GM21423 (cell line): ENCODE data around the gene RAD51B.
A peak's percentile ranks its signal among the peaks of the same experiment; 100 is the strongest.

Experiments used
- ATAC-seq: cut with Tn5 transposase; IDR thresholded peaks from one replicate; pipeline ENCODE4 v1.9.1; 2021; ENCODE audit warnings: mild to moderate bottlenecking, moderate library complexity; ENCODE audit not compliant: unreplicated experiment

The RAD51B gene

DNA sequence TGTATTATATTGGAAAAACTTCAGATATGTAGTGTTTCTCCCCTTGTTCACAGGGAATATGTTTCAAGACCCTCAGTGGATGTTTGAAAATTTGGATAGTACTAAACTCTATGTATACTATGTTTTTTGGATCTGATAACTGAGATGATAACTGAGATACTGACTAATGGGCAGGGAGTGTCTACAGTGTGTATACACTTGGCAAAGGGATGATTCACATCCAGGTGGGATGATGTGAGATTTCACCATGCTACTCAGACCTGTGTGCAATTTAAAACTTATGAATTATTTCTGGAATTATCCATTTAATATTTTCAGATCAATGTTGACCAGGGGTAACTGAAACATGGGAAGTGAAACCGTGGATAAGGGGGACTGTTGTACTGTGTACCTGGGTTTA lies 13.8 kb downstream of the RAD51B start:
- ATAC-seq = no peak

GRCh38 chr14:67835596-67835995 lies 16.0 kb downstream of the RAD51B start:
- no peak for ATAC-seq

DNA sequence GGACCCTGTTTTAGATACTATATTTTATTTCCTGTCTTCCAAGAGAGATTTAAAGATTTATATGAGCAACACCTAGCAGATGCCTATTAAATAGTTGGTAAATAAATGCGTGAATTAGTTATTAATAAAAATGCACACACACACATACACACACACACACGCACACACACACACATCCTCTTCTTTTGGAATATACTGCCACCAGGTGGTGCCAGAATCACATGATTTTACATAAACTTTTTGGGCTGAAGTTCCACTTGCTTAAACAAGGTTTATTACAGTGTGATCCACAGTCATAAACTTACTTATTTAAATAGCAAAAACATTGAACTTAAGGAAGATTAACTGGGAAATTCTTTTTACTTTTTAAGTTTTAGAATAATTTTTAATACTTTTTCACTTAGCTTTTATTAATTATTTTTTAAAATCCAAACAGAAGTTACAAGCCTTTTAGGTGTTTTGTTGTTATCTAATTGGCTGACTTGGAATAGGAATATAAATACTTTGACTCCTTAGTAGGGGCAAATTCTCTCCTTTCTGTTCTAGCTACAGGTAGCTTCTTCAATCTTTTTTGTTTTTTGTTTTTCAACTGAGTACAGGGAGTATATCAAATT lies 17.5 kb downstream of the RAD51B start:
- ATAC-seq = no peak

DNA sequence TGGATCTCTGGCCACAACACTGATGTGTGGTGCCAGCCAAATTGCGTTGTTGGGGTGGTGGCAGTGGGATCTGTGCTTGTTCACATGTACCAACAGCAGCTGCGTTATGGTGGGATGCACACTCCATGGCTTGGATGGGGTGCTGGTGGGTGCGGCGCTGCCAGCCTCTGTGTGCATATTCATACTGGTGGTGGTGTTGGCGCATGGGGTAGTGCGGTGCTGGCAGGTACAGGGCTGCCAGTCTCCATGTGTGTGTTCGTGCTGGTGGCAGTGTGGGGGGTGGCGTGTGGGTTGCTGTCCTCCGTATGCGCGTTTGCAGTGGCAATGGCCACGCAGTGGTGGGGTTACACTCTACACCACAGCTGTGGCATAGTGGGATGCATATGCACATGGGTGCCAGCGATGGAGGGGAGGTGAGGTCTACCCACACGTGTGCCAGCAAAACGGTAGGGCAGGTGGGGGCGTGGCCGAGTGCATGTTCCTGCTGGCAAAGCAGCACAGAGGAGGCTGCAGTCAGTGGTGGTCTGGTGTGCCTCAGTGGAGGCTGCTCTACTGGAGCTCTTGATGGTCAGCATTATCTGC lies 26.5 kb downstream of the RAD51B start:
- no peak for ATAC-seq

DNA sequence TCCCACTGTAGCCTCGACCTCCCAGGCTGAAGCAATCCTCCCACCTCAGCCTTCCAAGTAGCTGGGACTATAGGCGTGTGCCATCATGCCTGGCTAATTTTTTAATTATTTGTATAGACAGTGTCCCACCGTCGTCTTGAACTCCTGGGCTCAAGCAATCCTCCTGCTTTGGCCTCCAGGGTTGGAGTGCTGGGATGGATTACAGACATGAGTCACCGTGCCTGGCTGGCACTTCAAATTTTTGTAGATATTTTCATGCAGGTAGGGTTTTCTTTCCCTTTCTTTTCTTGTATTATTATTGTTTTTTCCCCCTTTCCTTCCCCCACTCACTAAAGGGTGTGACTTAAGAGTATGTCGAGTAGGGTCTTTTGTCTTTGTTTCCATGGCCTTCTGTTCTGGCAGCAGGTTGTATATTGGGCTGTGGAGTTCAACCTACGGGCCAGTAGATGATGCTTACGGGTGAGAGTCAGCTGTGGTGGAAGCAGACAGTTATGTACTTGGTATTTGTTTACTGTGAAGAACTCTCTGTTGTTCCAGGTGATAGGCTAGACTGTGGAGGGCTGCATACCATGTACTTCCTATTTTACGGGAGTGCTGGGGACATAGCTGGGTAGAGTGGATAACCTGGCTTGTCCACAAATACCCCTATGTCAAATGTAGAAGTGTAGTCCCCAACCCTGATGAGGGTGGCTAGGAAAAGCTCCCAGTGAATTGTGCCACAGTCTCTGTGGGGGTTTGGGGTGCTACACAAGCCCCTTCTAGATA lies 30.7 kb downstream of the RAD51B start:
- no peak for ATAC-seq

DNA sequence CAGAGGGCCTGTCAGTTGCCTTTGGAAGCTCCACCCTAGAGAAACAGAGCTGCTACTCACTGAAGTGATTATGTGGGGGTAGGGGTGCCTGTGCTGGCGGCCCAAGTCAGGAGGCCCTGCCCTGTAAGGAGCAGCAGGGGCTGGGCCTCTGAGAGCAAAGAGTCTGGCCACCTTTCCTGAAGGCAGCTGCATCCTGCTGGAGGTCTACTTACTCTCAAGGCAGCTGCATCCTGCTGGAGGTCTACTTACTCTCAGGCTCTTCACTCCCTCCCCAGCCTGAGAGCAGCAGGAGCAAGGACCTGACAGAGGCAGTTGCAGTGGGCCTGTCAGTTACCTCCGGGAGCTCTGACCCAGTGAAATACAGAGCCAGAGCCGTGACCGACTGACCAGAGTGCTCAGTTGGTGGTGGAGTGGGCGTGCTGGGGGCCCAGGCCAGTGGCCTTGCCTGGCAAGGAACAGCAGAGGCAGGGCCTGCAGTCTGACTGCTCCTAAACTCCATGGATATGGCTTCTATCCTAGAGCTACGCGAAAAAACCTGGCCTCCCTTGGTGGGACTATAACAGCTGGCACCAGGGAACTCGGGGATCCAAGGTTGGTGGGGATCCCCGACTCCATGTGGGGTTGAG lies 32.3 kb downstream of the RAD51B start:
- no peak for ATAC-seq

DNA sequence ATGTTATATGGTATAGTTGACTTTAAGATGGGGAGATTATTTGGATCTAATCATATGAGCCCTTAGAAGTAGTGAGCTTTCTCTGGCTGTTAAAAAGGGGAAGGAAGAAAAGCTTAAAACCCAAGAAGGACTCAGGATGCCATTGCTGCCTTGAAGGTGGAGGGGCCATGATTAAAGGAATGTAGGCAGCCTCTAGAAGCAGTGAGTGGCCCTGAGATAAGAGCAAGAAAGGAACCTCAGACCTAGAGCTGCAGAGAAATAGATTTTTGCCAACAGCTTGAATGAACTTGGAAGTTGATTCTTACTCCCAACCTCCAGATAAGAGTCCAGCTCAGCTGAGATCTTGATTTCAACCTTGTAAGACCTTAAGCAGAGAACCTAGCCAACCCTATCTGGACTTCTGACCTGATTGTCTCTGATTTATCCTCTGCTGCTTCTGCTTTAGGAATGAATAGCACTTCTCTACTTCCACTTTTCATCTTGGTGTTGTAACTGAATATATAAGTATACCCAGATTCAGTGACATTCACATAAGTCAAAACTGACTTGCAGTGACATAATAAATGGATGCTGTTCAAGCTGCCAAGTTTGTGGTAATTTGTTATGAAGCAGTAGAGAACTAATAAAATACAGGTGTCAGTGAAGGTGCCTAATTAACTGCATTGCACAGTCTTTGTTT lies 33.5 kb downstream of the RAD51B start:
- ATAC-seq = no peak

DNA sequence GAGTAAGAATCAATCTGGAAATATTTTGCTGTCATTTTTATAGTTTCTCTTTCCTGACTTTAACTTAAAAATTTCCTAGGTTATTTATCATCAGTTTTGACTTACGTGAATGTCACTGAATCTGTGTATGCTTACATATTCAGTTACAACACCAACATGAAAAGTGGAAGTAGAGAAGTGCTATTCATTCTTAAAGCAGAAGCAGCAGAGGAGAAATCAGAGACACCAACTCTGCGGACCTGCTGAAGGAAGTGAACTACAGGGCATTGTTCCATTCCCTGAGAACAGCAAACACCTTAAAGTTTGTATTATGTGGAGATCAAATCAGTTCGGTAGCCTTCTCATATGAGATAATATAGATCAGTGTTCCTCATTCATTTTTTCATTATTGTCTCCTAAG lies 34.1 kb downstream of the RAD51B start:
- no peak for ATAC-seq

DNA sequence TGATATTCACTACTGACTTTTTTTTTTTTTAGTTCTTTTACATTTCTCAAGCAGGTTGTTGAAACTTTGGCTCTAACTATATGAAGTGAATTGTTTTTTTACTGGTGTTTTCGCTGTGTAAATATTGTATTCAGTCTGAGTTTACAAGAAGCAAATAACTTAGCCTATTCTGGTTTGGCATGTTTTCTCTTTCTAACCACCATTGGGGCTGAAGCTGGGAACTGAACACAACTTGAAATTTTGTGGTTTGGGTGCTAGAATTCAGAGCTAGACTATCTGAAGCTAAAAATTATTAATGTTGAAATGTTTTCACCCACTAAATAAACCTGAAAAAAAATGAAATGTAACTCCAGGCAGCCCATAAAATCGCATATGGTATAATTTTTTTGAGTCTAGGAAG lies 37.2 kb downstream of the RAD51B start:
- no peak for ATAC-seq

DNA sequence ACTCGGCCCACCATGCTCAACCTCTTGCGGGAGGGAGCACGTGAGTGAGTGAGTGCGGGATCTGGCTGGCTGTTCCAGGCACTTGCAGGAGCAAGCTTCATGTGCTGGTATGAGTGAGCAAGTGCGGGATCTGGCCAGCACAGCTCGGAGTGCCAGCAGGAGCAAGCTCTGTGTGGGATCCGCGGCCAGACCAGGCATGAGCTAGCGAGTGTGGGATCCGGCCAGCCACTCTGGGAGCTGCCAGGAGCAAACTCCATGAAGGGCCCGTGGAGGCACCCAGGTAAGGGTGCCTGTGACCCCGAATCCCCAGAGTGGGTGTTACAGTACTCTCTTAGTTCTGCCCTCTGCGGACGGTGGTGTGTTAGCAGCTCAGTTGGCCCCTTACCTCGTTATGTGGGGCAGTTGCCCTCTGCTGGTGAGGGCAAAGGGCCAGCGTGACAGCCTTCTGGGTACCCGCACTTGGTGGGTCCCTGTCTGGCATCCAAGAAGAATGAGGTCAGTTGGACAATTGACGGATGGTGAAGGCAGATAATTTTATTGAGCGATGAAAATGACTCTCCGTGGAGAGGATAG lies 38.3 kb downstream of the RAD51B start:
- no peak for ATAC-seq

GRCh38 chr14:67859169-67859749 lies 39.7 kb downstream of the RAD51B start:
- ATAC-seq = no peak

GRCh38 chr14:67863223-67863622 lies 43.6 kb downstream of the RAD51B start:
- no peak for ATAC-seq

- ATAC-seq = no peak
These were observed 55.8 kb downstream of the RAD51B start for GRCh38 chr14:67875175-67876006.

- ATAC-seq = no peak
These were observed 59.4 kb downstream of the RAD51B start for GRCh38 chr14:67879026-67879425.

DNA sequence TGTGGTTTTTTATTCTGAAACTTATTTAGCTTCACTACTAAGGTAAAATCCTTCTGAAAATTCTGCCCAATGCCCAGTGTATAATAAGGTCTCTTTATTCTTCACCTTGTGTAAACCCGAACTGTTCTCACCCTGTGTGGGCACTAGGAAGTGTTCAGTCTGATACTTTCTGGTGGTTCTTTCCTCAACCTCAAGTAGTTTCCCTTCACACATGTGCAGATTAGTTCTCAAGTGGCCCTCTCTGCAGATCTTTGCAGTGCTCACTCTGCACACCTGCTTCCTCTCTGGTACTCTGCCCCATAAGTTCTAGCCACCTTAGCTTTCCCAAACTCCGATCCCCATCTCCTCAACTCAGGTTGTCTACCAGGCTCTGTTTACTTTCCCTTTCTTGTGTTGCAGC lies 61.6 kb downstream of the RAD51B start:
- peak; percentile 96 for ATAC-seq

GRCh38 chr14:67882986-67883555 lies 63.5 kb downstream of the RAD51B start:
- ATAC-seq = no peak

DNA sequence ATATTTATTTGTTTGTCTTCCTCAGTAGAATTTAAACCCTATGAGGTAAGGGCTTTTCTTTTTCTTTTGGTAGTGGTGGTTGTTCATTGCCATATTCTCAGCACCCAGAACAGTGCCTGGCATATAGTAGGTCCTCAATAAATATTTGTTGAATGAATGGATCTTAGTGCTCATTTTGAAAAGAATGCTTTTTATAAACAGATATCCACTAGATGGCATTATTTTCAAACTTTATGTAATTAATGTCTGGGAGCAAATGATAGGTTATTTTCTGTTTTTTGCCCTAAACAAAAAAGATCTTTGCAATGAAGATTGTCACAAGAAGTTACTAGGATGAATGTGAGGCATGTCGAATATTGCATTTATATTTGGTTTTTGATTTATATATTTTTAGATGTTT lies 64.1 kb downstream of the RAD51B start:
- no peak for ATAC-seq

DNA sequence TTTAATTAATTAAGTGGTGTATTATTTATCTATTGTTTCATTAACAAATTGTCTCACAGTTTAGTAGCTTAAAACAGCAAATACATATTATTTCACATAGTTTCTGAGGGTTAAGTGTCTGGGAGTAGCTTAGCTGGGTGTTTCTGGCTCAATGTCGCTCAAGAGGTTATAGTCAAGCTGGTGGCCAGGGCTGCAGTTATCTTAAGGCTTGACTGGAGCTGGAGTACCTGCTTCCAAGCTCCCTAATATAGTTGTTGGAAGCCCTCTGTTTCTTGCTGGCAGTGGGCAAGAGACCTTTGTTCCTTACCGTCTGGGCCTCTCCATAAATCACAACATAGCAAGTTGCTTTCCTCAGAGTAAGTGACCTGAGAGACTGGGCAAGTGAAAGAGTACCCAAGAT lies 66.6 kb downstream of the RAD51B start:
- no peak for ATAC-seq

GRCh38 chr14:67887478-67887877 lies 67.9 kb downstream of the RAD51B start:
- no peak for ATAC-seq
